Effector memory CD8-positive, alpha-beta T cell (primary cell): Measurements from ENCODE around the gene TRIB2.
"Not testable (repeated sequence)": the region's sequence is repeated elsewhere in the genome, so short reads cannot be mapped to it uniquely, and the experiment has no call there.

Source experiments
- ATAC-seq: fragments of 150-1000 bp; cut with Tn5 transposase; replicated peaks from 2 replicates; pipeline ENCODE4 v1.10.0; 2021; ENCODE audit warnings: mild to moderate bottlenecking, moderate library complexity
- DNase-seq, 3 experiments: peaks; one replicate each; pipeline ENCODE4 v3.0.0; 2021
- H3K27ac Mint-ChIP-seq, 2 donors: one replicate each; pipeline ENCODE4 v1.8.0; 2022; ENCODE audit warnings: mild to moderate bottlenecking in 2 of 2, mixed read lengths in 2 of 2, moderate library complexity in 2 of 2
- H3K27me3 Mint-ChIP-seq, 2 donors: one replicate each; pipeline ENCODE4 v1.8.0; 2022; ENCODE audit warnings: mixed read lengths in 2 of 2
- H3K36me3 Mint-ChIP-seq: one replicate; pipeline ENCODE4 v1.8.0; 2022; ENCODE audit warnings: mild to moderate bottlenecking, moderate library complexity, mixed read lengths; ENCODE audit not compliant: insufficient read depth
- H3K4me1 Mint-ChIP-seq, 2 donors: one replicate each; pipeline ENCODE4 v1.8.0; 2022; ENCODE audit warnings: low read depth in 2 of 2, mixed read lengths in 2 of 2
- H3K4me3 Mint-ChIP-seq, 2 donors: one replicate each; pipeline ENCODE4 v1.8.0; 2022; ENCODE audit warnings: mild to moderate bottlenecking in 2 of 2, mixed read lengths in 2 of 2, moderate library complexity in 2 of 2
- H3K9me3 Mint-ChIP-seq, 2 donors: one replicate each; pipeline ENCODE4 v1.8.0; 2022; ENCODE audit warnings: mixed read lengths in 2 of 2
- total RNA-seq, 9 experiments: gene quantifications; one replicate each; lab custom pipeline; 2026; lab: John Stamatoyannopoulos, UW

TRIB2 gene
- 20.0 to 121 (median 61.9) reads per million in 9 experiments for total RNA-seq

- peak within 1 kb of the TSS; percentile 97 for H3K27ac Mint-ChIP-seq
- no peaks in the 10 kb centered on the region for H3K27me3 Mint-ChIP-seq
- peaks cover 23% of the 10 kb centered on the region for H3K36me3 Mint-ChIP-seq
- ATAC-seq = peak; percentile 71
- DNase-seq = peak; percentile 80 to 86 (median 80)
- peaks cover 46 to 55% of the 10 kb centered on the region in 2 donors for H3K4me1 Mint-ChIP-seq
- H3K9me3 Mint-ChIP-seq = no peaks in the 10 kb centered on the region
- H3K4me3 Mint-ChIP-seq = peak within 1 kb of the TSS; percentile 98 to 100
Observed at GRCh38 chr2:12716282-12717190, at the start of gene TRIB2. Gene TRIB2 (plus strand): TSS chr2:12716936. CDS start chr2:12718308, 1,372 bp downstream.

GRCh38 chr2:12669036-12669435 lies 47.7 kb upstream of the TRIB2 start:
- no peak overlapping the region for H3K4me3 Mint-ChIP-seq
- no peak for ATAC-seq
- no peaks in the 10 kb centered on the region for H3K4me1 Mint-ChIP-seq
- no peaks in the 10 kb centered on the region for H3K36me3 Mint-ChIP-seq
- H3K27ac Mint-ChIP-seq = no peak overlapping the region
- H3K27me3 Mint-ChIP-seq = peaks cover 5 to 8% of the 10 kb centered on the region in 2 donors
- no peak for DNase-seq
- H3K9me3 Mint-ChIP-seq = no peaks in the 10 kb centered on the region

- Mint-ChIP-seq H3K36me3 (no peaks in the 10 kb centered on the region), H3K9me3 (no peaks in the 10 kb centered on the region), H3K4me3 (no peak overlapping the region), H3K27ac (no peak overlapping the region), H3K4me1 (no peaks in the 10 kb centered on the region), H3K27me3 (no peaks in the 10 kb centered on the region)
- ATAC-seq (no peak), DNase-seq (no peak)
Observed at GRCh38 chr2:12672711-12673315, 43.9 kb upstream of the TRIB2 start.

- H3K27me3 Mint-ChIP-seq = no peaks in the 10 kb centered on the region
- no peak overlapping the region for H3K27ac Mint-ChIP-seq
- ATAC-seq (no peak), DNase-seq (no peak)
- H3K36me3 Mint-ChIP-seq = no peaks in the 10 kb centered on the region
- peaks cover 0 to 3% of the 10 kb centered on the region in 2 donors for H3K4me1 Mint-ChIP-seq
- no peaks in the 10 kb centered on the region for H3K9me3 Mint-ChIP-seq
- no peak overlapping the region for H3K4me3 Mint-ChIP-seq
Observed at GRCh38 chr2:12674644-12675328, 42.0 kb upstream of the TRIB2 start.

DNA sequence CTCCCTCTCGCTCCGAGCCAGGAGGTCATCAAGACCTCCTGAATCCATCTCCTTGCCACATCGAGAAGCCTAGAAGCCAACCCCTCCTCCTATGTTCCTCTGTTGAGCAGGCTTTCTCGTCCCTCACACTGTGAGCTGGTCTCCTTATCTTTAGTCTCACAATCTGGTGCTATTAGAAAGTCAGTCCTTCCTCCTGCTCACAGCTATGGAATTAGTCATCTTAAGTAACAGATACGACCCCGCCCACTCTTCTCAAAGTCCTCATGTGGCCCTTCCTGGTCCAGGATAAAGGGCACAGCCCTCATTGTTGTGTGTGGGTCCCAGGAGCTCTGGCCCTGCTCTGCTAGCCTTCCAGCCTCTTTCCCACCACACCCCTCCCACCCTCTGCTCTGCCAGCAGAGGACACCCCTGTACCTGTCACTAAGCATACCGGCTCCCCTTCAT lies 41.4 kb upstream of the TRIB2 start:
- peaks cover 0 to 5% of the 10 kb centered on the region in 2 donors for H3K9me3 Mint-ChIP-seq
- H3K36me3 Mint-ChIP-seq = no peaks in the 10 kb centered on the region
- H3K4me3 Mint-ChIP-seq = no peak overlapping the region
- no peak overlapping the region for H3K27ac Mint-ChIP-seq
- no peak for DNase-seq
- no peaks in the 10 kb centered on the region for H3K27me3 Mint-ChIP-seq
- no peak for ATAC-seq
- peaks cover 0 to 3% of the 10 kb centered on the region in 2 donors for H3K4me1 Mint-ChIP-seq

DNA sequence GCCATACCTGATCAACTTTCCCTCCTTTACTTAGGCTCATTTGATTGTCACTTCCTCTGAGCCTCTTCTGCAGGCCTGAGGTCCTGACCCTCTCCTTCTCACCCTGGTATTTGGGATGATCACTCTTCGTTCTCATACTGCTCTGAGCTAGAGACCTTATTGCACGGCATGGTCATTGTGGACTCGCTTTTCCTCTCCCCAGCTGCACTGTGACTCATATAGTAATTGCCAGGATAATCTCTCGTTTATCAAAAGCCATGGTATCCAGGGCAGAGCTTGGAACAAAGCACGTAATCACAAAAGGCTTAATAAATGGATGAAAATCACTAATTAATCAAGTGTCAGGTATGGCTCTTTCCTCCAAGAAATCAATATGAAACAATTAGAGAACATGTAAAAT lies 40.9 kb upstream of the TRIB2 start:
- no peaks in the 10 kb centered on the region for H3K27me3 Mint-ChIP-seq
- ATAC-seq (no peak), DNase-seq (no peak)
- H3K4me1 Mint-ChIP-seq = peaks cover 0 to 3% of the 10 kb centered on the region in 2 donors
- no peak overlapping the region for H3K27ac Mint-ChIP-seq
- H3K36me3 Mint-ChIP-seq = no peaks in the 10 kb centered on the region
- H3K9me3 Mint-ChIP-seq = peaks cover 0 to 5% of the 10 kb centered on the region in 2 donors
- no peak overlapping the region for H3K4me3 Mint-ChIP-seq

DNA sequence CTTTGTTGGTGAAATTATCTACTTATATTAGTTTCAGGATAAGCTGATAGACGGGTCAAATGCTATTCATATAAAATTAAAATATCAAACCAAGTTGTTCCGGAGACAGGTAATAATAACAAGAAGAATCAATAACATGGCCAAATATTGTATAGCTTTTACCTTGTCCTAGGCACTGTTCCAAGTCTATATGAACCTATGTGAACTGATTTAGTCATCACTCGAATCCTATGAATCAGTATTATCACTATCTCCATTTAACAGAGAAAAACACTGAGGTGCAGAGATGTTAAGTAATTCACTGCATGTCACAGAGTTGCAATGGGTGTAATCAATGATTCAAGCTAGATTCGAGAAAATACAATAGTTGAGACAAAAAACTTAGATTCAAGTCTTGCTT lies 40.0 kb upstream of the TRIB2 start:
- H3K27ac Mint-ChIP-seq = no peak overlapping the region
- no peaks in the 10 kb centered on the region for H3K27me3 Mint-ChIP-seq
- H3K9me3 Mint-ChIP-seq = peaks cover 0 to 5% of the 10 kb centered on the region in 2 donors
- DNase-seq = no peak
- H3K4me1 Mint-ChIP-seq = peaks cover 0 to 3% of the 10 kb centered on the region in 2 donors
- no peak overlapping the region for H3K4me3 Mint-ChIP-seq
- H3K36me3 Mint-ChIP-seq = no peaks in the 10 kb centered on the region
- ATAC-seq = no peak

- ATAC-seq = no peak
Observed at GRCh38 chr2:12678186-12678585, 38.5 kb upstream of the TRIB2 start.

DNA sequence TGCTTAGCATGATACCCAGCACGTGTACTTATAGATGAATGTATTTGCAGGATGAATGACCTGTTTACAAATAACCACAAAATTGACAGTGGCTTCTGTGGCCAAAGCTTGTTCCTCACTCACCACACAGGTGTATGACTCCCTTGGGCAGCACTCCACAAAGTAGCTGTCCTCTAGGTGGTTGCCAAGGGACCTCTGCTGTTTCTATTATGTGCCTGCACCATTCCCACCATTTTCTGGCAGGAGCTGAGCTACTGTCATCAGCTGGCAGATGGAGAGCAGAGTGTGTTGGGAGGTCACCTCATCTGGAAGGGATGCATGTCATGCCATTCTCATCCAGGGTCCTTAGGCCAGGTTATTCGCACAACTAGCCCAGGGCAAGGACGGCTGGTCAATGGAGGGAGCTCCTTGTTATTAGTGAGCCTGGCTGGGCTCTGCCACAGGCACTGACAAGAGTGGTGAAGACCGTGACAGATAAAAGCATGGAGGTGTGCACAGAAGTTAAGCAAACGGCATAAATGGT lies 37.1 kb upstream of the TRIB2 start:
- H3K36me3 Mint-ChIP-seq = no peaks in the 10 kb centered on the region
- ATAC-seq (no peak), DNase-seq (no peak)
- no peak overlapping the region for H3K27ac Mint-ChIP-seq
- peaks cover 3 to 6% of the 10 kb centered on the region in 2 donors for H3K4me1 Mint-ChIP-seq
- peaks cover 0 to 5% of the 10 kb centered on the region in 2 donors for H3K9me3 Mint-ChIP-seq
- no peak overlapping the region for H3K4me3 Mint-ChIP-seq
- H3K27me3 Mint-ChIP-seq = peaks cover 6 to 8% of the 10 kb centered on the region in 2 donors

More at GRCh38 chr2:12678186-12678585, 38.5 kb upstream of the TRIB2 start:
- Mint-ChIP-seq H3K4me1 (peaks cover 0 to 3% of the 10 kb centered on the region in 2 donors), H3K36me3 (no peaks in the 10 kb centered on the region), H3K4me3 (no peak overlapping the region), H3K27ac (no peak overlapping the region), H3K27me3 (peaks cover 0 to 6% of the 10 kb centered on the region in 2 donors), H3K9me3 (peaks cover 0 to 5% of the 10 kb centered on the region in 2 donors)
- no peak for DNase-seq

GRCh38 chr2:12680115-12680514 lies 36.6 kb upstream of the TRIB2 start:
- not testable (repeated sequence) for H3K36me3 Mint-ChIP-seq, H3K9me3 Mint-ChIP-seq, H3K4me3 Mint-ChIP-seq, DNase-seq, H3K27ac Mint-ChIP-seq, ATAC-seq, H3K4me1 Mint-ChIP-seq
- peaks cover 6 to 12% of the 10 kb centered on the region in 2 donors for H3K27me3 Mint-ChIP-seq

DNA sequence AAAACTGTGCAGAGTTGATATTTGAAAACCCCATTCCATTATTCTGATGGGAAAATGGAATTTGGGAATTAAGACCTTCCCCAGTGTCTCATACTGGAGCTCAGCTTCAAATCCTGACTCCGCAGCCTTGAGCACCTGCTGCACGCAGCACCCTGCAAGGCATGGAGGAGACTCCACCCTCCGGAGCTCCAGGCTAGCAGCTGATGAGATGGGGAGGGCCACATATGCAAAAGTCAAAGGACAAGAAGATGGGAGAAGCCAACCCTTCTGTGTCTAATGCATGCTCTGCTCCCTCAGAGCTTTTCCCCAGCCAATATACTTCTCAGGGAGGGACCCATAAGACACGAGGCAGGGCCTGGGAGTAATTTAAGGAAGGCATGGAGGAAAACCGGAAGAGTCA lies 34.7 kb upstream of the TRIB2 start:
- Mint-ChIP-seq H3K4me1 (peaks cover 7 to 12% of the 10 kb centered on the region in 2 donors), H3K36me3 (no peaks in the 10 kb centered on the region), H3K9me3 (peaks cover 0 to 5% of the 10 kb centered on the region in 2 donors), H3K27me3 (peaks cover 6 to 12% of the 10 kb centered on the region in 2 donors), H3K4me3 (no peak overlapping the region), H3K27ac (no peak overlapping the region)
- ATAC-seq (no peak), DNase-seq (no peak)

GRCh38 chr2:12683457-12684100 lies 33.2 kb upstream of the TRIB2 start:
- Mint-ChIP-seq H3K27ac (no peak overlapping the region), H3K4me1 (peaks cover 7 to 12% of the 10 kb centered on the region in 2 donors), H3K36me3 (no peaks in the 10 kb centered on the region), H3K4me3 (no peak overlapping the region), H3K9me3 (peaks cover 0 to 5% of the 10 kb centered on the region in 2 donors), H3K27me3 (peaks cover 6 to 12% of the 10 kb centered on the region in 2 donors)
- DNase-seq (no peak), ATAC-seq (no peak)
